KOPT-K1 (cell line): Measurements from ENCODE around the gene RBMX.

Experiments
- H3K27ac ChIP-seq: fragments of 200-600 bp; sonication (generic); 2 replicates; pipeline ENCODE4 v1.5.1; 2016; ENCODE audit warnings: antibody characterized with exemption, mild to moderate bottlenecking, low read depth, low read length; ENCODE audit not compliant: poor library complexity, severe bottlenecking
- H3K36me3 ChIP-seq: fragments of 200-600 bp; sonication (generic); 2 replicates; pipeline ENCODE4 v1.5.1; 2017; ENCODE audit warnings: antibody characterized with exemption, mild to moderate bottlenecking, low read length, moderate library complexity; ENCODE audit not compliant: insufficient read depth
- H3K9me3 ChIP-seq: fragments of 200-600 bp; sonication (generic); 2 replicates; pipeline ENCODE4 v1.5.1; 2017; ENCODE audit warnings: antibody characterized with exemption, low read length, mild to moderate bottlenecking; ENCODE audit not compliant: insufficient read depth, poor library complexity, severe bottlenecking

Gene RBMX

DNA sequence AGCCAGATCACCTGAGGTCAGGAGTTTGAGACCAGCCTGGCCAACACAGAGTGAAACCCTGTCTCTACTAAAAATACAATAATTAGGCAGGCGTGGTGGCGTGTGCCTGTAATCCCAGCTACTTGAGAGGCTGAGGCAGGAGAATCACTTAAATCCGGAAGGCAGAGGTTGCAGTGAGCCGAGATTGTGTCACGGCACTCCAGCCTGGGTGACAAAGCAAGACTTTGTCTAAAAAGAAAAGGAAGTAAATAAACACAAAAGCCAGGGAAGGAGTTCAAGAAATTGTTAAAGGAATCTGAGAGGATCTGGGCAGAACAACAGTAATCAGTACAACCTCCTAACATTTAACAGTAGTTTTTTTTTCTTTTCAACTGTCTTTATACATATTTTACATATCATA, 51.1 kb downstream of the RBMX start:
- no peaks in the 10 kb centered on the region for H3K36me3 ChIP-seq
- no peak overlapping the region for H3K27ac ChIP-seq
- no peaks in the 10 kb centered on the region for H3K9me3 ChIP-seq

DNA sequence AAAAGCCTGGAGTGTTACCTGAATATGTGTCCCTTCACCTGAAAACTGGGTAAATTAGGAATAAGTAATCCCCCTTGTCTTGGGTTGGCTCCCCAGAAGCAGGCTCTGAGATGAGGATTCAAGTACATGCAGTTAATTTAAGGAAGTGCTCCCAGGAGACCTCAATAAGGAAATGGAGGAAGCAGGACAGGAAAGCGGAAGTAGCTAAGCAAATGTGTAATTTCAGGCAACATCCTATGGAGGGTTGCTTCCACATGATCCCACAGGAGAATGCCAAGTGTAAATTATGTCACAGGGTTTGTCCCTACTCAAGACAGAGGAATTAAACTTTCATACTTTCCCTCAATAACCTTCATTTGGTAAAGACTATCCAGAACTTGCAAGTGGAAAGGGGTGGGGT, 51.7 kb downstream of the RBMX start:
- Histone ChIP-seq H3K27ac (no peak overlapping the region), H3K9me3 (no peaks in the 10 kb centered on the region), H3K36me3 (no peaks in the 10 kb centered on the region)

DNA sequence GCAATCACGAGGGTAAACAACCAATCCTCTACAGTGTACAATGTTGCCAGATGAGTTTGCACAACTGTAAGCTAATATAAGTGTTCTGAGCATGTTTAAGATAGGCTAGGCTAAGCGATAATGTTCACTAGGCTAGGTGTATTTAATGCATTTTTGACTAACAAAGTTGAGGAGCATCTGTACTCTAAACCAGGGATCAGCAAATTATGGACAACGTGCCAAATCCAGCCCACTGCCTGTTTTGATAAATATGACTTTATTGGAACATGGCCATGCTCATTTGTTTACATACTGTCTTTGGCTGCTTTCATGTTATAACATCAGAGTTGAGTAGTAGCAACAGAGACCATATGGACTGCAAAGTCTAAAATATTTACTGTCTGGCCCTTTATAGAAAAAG, 53.5 kb downstream of the RBMX start:
- Histone ChIP-seq H3K9me3 (no peaks in the 10 kb centered on the region), H3K27ac (no peak overlapping the region), H3K36me3 (no peaks in the 10 kb centered on the region)

DNA sequence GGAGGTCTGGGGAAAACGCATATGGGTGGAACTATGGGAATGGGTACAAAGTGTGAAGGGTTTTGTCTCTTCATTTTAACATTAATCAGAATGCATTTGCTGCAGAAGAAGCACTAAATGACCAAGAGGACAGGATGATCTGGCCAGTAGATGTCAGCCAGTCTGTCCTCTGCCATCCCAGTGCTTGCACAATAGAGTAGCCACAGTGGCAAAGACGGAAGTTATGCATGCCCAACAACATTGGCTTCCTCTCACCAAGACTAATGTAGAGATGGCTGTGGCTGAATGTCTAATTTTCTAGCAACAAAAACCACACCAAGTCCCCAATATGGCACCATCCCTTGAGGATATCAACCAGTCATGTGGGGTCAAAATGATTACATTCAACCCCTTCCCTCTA, 54.8 kb downstream of the RBMX start:
- H3K9me3 ChIP-seq: no peaks in the 10 kb centered on the region
- no peaks in the 10 kb centered on the region for H3K36me3 ChIP-seq
- H3K27ac ChIP-seq: no peak overlapping the region
